Tibial nerve (tissue), 4 donors: ENCODE data around the gene STRN3.

Source experiments
- EP300 ChIP-seq, 2 donors: sonication (generic); formaldehyde crosslinking; IDR thresholded peaks; one replicate each; pipeline ENCODE4 v1.6.1; 2017; ENCODE audit warnings: antibody characterized with exemption in 2 of 2, mild to moderate bottlenecking in 1 of 2
- POLR2A ChIP-seq, 2 donors: fragments of 450-650 bp; IDR thresholded peaks; one replicate each; pipeline ENCODE4 v1.6.1; 2017; ENCODE audit warnings: antibody characterized with exemption in 2 of 2, mild to moderate bottlenecking in 2 of 2, moderate library complexity in 2 of 2
- TF ChIP-seq, protein P1 (sequence below), 5 experiments: fragments of 200-600 bp in 3 of 5; fragments of 450-650 bp in 2 of 5; sonication (generic) in 3 of 5; IDR thresholded peaks; one replicate each; pipeline ENCODE4 v1.5.1; 2016 to 2019; ENCODE audit warnings: antibody characterized with exemption in 5 of 5, mild to moderate bottlenecking in 3 of 5, moderate library complexity in 2 of 5

DNA sequence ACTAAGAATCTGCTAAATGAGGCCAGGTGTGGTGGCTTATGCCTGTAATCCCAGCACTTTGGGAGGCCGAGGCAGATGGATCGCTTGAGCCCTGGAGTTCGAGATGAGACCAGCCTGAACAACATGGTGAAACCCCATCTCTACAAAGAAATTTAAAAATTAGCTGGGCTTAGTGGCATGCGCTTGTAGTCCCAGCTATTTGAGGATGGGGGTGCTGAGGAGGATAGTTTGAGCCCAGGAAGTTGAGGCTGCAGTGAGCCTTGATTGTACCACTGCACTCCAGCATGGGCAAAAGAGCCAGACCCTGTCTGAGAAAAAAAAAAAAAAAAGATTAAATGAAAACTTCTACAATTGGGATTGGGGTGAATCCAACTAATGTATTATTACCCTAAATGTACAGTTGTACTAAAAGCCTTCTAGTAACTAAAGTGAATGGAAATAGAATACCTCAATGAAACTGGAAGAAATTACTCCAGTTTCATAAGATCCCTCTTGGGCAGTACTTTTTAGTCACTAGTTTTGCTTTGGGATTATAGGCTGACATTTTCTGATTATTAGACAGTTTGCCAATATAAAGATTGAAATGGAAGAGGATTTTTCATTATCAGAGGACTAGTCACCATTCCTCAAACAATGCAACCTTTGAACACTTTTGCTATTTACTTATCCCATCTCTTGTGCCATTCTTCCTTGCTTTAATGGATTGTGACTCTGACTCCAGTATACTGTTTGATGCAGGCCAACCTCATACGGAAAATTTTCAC lies 137.5 kb downstream of the STRN3 start:
- TF ChIP-seq, protein P1, sequence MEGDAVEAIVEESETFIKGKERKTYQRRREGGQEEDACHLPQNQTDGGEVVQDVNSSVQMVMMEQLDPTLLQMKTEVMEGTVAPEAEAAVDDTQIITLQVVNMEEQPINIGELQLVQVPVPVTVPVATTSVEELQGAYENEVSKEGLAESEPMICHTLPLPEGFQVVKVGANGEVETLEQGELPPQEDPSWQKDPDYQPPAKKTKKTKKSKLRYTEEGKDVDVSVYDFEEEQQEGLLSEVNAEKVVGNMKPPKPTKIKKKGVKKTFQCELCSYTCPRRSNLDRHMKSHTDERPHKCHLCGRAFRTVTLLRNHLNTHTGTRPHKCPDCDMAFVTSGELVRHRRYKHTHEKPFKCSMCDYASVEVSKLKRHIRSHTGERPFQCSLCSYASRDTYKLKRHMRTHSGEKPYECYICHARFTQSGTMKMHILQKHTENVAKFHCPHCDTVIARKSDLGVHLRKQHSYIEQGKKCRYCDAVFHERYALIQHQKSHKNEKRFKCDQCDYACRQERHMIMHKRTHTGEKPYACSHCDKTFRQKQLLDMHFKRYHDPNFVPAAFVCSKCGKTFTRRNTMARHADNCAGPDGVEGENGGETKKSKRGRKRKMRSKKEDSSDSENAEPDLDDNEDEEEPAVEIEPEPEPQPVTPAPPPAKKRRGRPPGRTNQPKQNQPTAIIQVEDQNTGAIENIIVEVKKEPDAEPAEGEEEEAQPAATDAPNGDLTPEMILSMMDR (IDR thresholded peaks at IDR 0.05) = no peak
- TF ChIP-seq POLR2A (IDR thresholded peaks at IDR 0.05) = no peak
- no peak for TF ChIP-seq EP300 (IDR thresholded peaks at IDR 0.05)
